HG02884 (cell line): ENCODE results near the gene LCOR.
A peak's percentile ranks its signal among the peaks of the same experiment; 100 is the strongest.
"Not testable (repeated sequence)": the region's sequence is repeated elsewhere in the genome, so short reads cannot be mapped to it uniquely, and the experiment has no call there.

Source experiments
- ATAC-seq: cut with Tn5 transposase; IDR thresholded peaks from one replicate; pipeline ENCODE4 v1.9.1; 2021; ENCODE audit warnings: mild to moderate bottlenecking, moderate library complexity; ENCODE audit not compliant: unreplicated experiment

LCOR gene

DNA sequence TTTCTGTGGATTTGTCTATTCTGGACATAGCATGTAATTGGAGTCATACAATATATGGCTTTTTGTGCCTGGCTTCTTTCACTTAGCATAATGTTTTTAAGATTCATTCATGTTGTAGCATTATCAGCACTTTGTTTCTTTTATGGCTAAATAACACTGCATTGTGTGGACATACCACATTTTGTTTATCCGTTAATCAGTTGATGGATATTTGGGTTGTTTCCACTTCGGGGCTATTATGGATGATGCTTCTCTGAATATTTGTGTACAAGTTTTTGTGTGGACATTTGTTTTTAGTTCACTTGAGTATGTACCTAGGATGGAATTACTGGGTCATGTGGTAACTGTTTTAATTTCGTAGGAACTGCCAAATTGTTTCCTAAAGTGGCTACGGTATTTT is 6.4 kb downstream of the LCOR start:
- ATAC-seq = no peak

DNA sequence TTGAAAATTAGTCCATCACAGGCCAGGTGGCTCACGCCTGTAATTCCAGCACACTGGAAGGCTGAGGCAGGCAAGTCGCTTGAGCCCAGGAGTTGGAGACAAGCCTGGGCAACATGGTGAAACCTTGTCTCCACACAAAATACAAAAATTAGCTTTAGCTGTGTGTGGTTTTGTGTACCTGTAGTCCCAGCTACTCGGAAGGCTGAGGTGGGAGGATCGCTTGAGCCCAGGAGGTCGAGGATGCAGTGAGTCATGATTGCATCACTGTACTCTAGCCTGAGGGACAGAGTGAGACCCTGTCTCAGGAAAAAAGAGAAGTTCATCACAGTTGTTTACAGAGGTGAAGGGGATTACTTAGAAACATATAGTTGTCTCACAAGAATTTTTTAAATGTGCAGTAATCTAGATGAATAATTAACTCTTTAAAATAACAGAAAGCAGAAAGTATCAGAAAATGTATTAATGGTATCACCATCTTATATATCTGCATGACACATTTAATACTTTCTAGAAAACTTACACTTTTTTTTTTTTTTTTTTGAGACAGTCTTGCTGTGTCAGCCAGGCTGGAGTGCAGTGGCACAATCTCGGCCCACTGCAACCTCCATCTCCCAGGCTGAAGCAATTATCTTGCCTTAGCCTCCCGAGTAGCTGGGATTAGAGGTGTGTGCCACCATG is 8.9 kb downstream of the LCOR start:
- ATAC-seq = no peak

DNA sequence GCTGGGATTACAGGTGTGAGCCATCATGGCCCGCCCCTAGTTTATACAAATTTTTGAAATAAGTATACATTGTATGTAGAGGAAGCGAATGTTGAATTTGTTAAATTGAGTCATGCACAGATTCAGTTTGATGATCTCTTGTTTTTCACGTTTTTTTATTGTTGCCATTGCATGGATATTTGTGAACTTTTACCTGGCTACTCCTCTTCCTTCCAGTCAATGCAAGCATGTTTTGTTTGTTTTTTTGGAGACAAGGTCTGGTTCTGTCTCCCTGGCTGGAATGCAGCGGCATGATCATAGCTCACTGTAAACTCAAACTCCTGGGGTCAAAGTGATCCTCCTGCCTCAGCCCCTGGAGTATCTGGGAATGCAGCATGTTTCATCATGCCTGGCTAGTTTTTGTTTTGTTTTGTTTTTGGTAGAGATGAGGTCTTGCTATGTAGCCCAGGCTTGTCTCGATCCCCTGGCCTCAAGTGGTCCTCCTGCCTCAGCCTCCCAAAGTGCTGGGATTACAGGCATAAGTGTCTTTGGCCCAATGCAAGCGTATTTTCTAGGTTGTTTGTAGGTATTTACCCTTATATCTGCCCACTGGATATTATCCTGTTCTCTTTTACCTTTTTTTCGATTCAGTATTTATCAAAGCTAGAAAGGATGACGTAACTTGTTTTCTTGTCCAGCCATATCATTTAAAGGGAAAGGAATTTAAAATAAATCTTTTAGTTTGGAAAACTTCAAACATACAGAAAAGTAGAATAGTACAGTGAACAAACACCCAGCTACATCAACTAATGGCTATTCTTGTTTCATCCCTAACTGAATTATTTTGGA is 11.0 kb downstream of the LCOR start:
- ATAC-seq = no peak

DNA sequence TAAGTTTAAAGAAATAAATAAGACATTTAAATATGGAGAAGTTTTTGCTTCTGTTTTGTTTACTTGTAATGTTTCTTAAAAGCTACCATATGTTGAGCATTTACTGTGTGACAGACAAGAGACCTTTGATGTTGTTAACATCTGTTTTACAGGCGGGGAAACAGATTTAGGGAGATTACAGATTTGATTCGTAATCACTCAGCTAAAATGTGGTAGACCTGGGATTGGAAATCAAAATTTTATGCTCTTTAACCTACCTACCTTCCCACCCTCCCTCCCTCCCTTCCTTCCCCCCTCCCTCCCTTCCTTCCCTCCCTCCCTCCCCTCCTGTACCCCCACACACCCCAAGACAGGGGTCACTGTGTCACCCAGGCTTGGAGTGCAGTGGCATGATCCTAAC is 11.7 kb downstream of the LCOR start:
- ATAC-seq = no peak

- no peak for ATAC-seq
Measured at GRCh38 chr10:96846395-96846794, 14.3 kb downstream of the LCOR start.

- no peak for ATAC-seq
Measured at GRCh38 chr10:96846926-96847325, 14.8 kb downstream of the LCOR start.

DNA sequence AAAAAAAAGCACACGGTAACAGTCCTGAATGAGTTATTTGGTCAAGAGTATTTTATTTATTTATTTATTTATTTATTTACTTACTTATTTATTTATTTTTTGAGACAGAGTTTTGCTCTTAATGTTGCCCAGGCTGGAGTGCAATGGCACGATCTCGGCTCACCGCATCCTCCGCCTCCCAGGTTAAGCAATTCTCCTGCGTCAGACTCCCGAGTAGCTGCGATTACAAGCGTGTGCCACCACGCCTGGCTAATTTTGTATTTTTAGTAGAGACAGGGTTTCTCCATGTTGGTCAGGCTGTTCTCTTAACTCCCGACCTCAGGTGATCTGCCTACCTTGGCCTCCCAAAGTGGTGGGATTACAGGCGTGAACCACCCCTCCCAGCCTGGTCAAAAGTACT is 15.3 kb downstream of the LCOR start:
- ATAC-seq = not testable (repeated sequence)

GRCh38 chr10:96850113-96850512 is 18.0 kb downstream of the LCOR start:
- ATAC-seq = no peak

- ATAC-seq = no peak
Measured at GRCh38 chr10:96850825-96851224, 18.7 kb downstream of the LCOR start.

GRCh38 chr10:96851281-96851680 is 19.2 kb downstream of the LCOR start:
- no peak for ATAC-seq

- no peak for ATAC-seq
Measured at GRCh38 chr10:96856317-96856716, 24.2 kb downstream of the LCOR start.

- ATAC-seq = no peak
Measured at GRCh38 chr10:96857301-96858012, 25.4 kb downstream of the LCOR start.

DNA sequence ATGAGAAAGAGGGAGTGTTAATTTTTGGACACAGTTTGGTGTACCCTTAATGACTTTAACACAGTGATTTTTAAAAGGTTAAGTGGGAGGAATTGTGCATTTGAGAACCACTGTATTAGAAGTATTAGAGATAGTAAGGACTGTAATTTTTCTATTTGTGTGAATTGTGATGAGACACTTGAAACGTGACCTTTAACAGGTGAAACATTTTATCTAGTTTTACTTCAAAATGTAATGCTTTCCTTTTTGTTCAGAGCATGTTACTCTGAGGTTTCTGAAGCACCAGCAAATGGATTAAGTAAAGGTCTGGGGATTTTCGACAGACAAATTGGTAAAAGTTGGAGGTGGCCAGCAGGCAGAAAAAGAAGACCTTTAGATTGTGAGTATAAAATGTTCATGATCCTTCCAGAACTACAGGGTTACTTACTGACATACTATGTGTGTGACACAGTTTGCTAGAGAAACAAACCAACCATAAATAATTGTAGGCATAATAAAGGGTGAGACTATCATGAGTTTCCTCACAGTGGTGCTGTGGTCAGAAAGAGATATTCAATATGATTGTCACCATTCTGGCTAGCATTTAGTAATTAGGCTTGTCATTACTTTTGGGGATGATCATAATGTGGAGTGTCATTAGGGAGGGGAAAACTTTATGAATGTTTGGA is 26.1 kb downstream of the LCOR start:
- no peak for ATAC-seq

- no peak for ATAC-seq
Measured at GRCh38 chr10:96858706-96859050, 26.6 kb downstream of the LCOR start.

DNA sequence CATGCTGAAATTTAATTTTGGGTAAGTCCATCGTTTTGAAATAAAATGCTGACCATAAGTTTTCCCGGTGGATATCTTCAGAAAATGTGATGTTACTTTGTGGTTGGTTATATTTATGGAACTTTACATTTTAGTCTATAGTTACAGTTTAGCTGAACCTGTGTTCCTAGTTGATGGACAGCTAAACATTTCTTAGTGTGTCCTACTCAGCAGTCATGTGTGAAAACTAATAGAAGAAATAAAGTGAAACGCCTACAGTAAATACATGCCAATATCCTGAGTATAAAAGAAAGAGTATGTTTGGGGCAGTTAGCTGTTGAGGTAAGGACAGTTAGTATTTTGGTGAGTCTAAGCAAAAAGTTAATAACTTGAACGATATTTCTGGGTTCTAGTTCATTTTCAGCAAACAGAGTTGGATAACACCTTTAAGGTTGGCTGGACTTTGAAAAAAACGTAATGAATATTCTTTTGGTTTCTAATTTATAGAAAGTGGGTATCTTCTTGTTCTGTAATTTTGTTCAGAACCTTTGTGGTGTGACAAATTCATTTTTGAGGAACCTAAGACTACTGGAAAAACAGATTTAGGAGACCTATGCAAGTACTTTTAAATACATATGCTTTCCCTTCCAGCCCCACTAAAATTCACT is 28.7 kb downstream of the LCOR start:
- ATAC-seq = no peak

DNA sequence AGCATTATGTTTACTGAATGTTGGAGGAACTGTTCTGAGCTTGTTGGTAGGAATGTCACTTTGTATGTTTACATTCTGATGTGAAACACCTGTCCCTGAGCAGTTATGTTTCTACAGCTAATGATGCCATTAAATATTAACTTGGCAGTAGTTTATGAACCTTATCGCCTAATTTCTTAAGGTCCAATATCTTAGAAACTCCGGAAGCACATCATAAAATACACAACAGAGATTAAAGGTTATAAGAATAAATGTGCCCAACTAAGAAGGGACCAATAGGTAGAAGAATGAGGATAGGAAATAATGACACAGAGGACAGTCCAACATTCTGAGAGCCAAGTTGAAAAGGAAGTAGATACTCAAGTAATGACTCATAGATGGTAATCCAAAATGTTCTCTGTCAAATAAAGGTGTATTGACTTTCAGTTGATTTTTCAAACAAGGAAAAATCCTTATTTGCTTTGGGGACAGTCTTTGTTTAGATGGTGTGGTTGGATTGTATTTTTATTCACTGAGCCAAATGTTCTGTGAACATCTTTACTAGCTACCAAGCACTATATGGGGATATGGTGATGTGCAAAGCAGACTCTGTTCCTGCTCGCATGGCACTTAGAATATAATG is 31.9 kb downstream of the LCOR start:
- ATAC-seq = peak; percentile 63

DNA sequence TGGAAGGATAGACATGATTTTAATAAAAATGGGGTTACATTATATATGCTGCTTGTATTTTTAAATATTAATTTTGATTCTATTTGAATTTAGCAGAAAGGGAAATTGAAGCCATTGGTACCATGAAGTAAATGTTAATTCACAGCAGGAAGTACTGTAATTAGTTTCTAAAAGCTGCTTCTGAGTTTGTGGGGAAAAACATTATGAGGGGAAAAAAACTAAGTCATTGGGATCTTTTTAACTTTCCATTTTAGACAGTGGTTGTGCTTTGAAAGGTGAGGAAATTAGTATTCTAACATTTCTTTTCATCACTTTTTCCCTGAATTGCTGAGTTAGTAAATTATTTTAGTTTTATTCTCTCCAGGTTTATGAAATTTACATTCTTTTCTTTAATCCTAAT is 41.0 kb downstream of the LCOR start:
- no peak for ATAC-seq

GRCh38 chr10:96873756-96874467 is 41.8 kb downstream of the LCOR start:
- no peak for ATAC-seq

DNA sequence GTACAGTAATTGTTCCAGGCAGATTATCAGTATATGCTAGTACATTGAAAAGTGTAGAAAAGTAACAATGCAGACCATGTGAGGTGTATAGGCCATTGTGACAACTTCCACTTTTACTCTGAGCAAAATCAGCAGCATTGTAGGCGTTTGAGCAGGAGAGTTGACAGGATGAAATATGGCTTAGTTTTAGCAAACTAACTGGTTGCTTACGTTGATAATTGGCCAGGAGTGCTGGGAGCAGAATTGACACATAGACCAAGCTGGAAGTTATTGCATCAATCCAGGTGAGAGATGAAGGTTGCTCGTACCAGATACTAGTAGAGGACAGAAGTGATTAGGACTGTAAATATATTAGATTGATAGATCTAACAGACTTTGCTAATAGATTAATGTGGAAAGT is 46.0 kb downstream of the LCOR start:
- no peak for ATAC-seq

- no peak for ATAC-seq
Measured at GRCh38 chr10:96880575-96880974, 48.5 kb downstream of the LCOR start.
